ENCODE measurements around the gene SP4.

SP4 gene

DNA sequence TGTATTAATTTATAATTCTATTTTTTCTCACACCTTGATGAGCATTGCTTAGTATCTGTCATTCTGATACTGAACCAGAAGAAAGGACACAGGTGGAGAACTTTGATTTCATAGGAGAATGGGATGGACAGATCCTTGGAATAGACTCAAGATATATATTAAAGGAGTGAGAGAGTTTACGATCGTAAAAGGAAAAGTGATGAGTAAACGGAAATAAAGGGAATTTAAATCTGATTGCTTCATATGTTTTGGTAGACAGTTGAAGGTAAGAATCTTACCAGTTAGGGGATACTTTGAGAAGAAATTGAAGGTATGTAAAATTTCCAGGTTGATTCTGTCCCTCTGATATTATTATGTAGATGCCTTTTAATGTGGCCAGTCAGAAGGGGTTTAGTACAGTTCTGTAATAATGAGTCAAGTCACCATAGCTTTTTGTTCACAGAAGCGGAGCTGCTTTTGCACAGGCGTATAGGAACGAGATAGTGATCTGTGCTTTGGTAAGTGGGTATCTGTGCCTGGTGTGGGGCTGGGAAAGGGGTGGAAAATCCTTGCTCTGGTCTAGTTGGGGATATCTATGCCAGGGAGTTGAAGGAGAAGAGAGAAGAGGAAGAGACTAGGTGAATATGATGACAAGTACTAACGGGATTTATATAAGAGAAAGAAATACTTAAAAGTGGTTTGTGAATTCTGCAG lies 15.4 kb downstream of the SP4 start:
- no peak for DNase-seq (ENCODE audit: low read depth)
- no peak overlapping the region for H3K4me3 ChIP-seq (ENCODE audit: low read length)
- TF ChIP-seq, protein P1, sequence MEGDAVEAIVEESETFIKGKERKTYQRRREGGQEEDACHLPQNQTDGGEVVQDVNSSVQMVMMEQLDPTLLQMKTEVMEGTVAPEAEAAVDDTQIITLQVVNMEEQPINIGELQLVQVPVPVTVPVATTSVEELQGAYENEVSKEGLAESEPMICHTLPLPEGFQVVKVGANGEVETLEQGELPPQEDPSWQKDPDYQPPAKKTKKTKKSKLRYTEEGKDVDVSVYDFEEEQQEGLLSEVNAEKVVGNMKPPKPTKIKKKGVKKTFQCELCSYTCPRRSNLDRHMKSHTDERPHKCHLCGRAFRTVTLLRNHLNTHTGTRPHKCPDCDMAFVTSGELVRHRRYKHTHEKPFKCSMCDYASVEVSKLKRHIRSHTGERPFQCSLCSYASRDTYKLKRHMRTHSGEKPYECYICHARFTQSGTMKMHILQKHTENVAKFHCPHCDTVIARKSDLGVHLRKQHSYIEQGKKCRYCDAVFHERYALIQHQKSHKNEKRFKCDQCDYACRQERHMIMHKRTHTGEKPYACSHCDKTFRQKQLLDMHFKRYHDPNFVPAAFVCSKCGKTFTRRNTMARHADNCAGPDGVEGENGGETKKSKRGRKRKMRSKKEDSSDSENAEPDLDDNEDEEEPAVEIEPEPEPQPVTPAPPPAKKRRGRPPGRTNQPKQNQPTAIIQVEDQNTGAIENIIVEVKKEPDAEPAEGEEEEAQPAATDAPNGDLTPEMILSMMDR (conservative IDR thresholded peaks at IDR 0.05; ENCODE audit: low read depth, low read length), result no peak

GRCh38 chr7:21448974-21449373 lies 21.1 kb downstream of the SP4 start:
- no peak overlapping the region for H3K4me3 ChIP-seq (ENCODE audit: low read length)
- TF ChIP-seq, protein P1 (conservative IDR thresholded peaks at IDR 0.05; ENCODE audit: low read depth, low read length), result no peak
- DNase-seq (ENCODE audit: low read depth), result no peak

- DNase-seq (ENCODE audit: low read depth), result no peak
- H3K4me3 ChIP-seq (ENCODE audit: low read length), result no peak overlapping the region
- TF ChIP-seq, protein P1 (conservative IDR thresholded peaks at IDR 0.05; ENCODE audit: low read depth, low read length), result no peak
Observed at GRCh38 chr7:21450076-21450475, 22.2 kb downstream of the SP4 start.

- H3K4me3 ChIP-seq (ENCODE audit: low read length), result no peak overlapping the region
- TF ChIP-seq, protein P1 (conservative IDR thresholded peaks at IDR 0.05; ENCODE audit: low read depth, low read length), result no peak
- DNase-seq (ENCODE audit: low read depth), result no peak
Observed at GRCh38 chr7:21450941-21451340, 23.1 kb downstream of the SP4 start.

GRCh38 chr7:21454182-21454581 lies 26.3 kb downstream of the SP4 start:
- no peak for DNase-seq (ENCODE audit: low read depth)
- TF ChIP-seq, protein P1 (conservative IDR thresholded peaks at IDR 0.05; ENCODE audit: low read depth, low read length), result no peak
- no peak overlapping the region for H3K4me3 ChIP-seq (ENCODE audit: low read length)

DNA sequence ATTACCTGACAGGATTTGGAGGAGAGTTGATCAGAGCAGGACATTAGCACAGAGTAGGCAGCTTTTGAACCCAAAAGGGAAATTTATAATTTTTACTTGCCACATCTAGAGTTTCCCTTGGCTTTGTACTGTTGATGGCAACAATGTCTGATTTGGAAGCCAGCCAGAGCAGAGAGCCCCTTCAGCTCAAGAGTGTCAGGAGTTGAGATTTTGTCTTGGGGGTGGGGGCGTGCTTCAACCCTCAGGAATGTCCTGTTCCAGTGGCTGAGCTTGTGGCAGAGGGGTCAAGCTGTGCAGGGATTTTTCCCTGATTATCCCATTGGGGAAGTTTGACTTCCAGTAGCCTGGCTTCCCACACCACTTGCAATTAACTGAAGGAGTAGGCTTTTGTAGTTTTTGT lies 27.0 kb downstream of the SP4 start:
- DNase-seq (ENCODE audit: low read depth), result no peak
- TF ChIP-seq, protein P1 (conservative IDR thresholded peaks at IDR 0.05; ENCODE audit: low read depth, low read length), result no peak
- no peak overlapping the region for H3K4me3 ChIP-seq (ENCODE audit: low read length)

DNA sequence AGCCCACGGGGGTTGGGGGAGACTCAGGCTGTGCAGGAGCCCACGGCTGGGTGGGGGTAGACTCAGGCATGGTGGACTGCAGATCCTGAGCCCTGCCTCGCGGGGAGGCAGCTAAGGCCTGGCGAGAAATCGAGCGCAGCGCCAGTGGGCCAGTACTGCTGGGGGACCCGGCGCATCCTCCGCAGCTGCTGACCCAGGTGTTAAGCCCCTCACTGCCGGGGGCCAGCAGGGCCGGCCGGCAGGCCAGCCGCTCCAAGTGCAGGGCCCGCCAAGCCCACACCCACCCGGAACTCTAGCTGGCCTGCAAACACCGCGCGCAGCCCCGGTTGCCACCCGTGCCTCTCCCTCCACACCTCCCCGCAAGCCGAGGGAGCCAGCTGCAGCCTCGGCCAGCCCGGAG lies 33.4 kb downstream of the SP4 start:
- no peak overlapping the region for H3K4me3 ChIP-seq (ENCODE audit: low read length)
- TF ChIP-seq, protein P1 (conservative IDR thresholded peaks at IDR 0.05; ENCODE audit: low read depth, low read length), result no peak
- DNase-seq (ENCODE audit: low read depth), result no peak
